Brain microvascular endothelial cell (primary cell): ENCODE data around the gene TNS1.

Experiments
- DNase-seq: peaks from one replicate; pipeline ENCODE4 v3.0.0-alpha.2; 2020
- H3K27ac ChIP-seq: fragments of 250-450 bp; sonication (Bioruptor Pico); 2 replicates; pipeline ENCODE4 v1.5.1; 2020; ENCODE audit warnings: mild to moderate bottlenecking, moderate library complexity
- H3K27me3 ChIP-seq: fragments of 250-450 bp; sonication (Bioruptor Pico); replicated peaks from 2 replicates; pipeline ENCODE4 v1.5.1; 2020; ENCODE audit warnings: mild to moderate bottlenecking
- H3K36me3 ChIP-seq: fragments of 250-450 bp; sonication (Bioruptor Pico); replicated peaks from 2 replicates; pipeline ENCODE4 v1.5.1; 2020; ENCODE audit warnings: mild to moderate bottlenecking
- H3K4me3 ChIP-seq: 2 replicates; pipeline ENCODE4 v1.5.1; 2011; ENCODE audit warnings: low read depth, mild to moderate bottlenecking, control low read depth, low read length, moderate library complexity
- CTCF ChIP-seq: IDR thresholded peaks from 2 replicates; pipeline ENCODE4 v1.5.1; 2011; ENCODE audit warnings: low read depth, mild to moderate bottlenecking, moderate library complexity, low read length, control low read depth, inconsistent platforms; ENCODE audit errors: missing control alignments
- in situ Hi-C: cut with HindIII; loops from 2 replicates; pipeline ENCODE4 v1.10.0; 2017; ENCODE audit warnings: low sequenced_read_pairs, low pct_ligation_motif_present

TNS1 gene

GRCh38 chr2:217755027-217755745 lies 247.6 kb downstream of the TNS1 start:
- Histone ChIP-seq H3K27ac (no peak overlapping the region), H3K27me3 (no peaks in the 10 kb centered on the region), H3K4me3 (no peak overlapping the region), H3K36me3 (no peaks in the 10 kb centered on the region)
- TF ChIP-seq CTCF: no peak
- no peak for DNase-seq
- in situ Hi-C loops: no loop called here

DNA sequence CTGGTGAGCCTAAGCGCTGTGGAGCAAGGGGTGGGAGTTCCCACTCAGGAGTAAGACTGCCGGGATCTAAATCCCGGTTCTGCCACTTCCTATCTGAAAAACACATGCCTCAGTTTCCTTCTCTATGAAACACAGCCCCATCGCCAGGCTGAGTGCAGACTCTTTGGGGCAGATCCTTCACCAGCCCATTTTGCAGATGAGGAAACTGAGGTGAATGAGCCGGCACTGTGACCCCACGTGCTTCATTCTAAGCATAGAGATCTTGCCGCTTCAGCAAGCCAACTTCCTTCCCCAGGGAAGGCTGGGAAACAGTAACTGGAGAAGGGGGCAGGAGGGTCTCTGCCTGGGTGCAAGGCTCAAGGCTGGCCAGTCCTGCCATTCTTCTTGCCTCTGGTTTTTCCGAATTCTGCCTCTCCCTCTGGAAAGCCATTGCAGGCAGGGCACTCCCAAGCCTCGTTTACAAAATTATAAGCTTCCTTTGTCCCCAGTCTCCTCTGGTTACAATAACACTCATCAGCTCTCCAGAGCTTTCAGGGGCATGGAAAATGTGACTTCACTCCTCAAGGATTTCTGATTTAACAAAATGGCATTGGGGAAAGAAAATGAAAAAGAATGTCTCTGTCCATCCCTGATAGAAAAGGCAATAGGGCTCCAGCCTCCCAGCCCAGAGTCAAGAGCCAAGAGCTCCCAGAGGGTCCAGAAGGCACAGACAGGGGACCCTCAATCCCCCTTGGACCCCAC lies 249.2 kb downstream of the TNS1 start:
- no peaks in the 10 kb centered on the region for H3K27me3 ChIP-seq
- no peak overlapping the region for H3K4me3 ChIP-seq
- in situ Hi-C loops: no loop called here
- no peak for DNase-seq
- H3K36me3 ChIP-seq: no peaks in the 10 kb centered on the region
- TF ChIP-seq CTCF: no peak
- H3K27ac ChIP-seq: no peak overlapping the region

DNA sequence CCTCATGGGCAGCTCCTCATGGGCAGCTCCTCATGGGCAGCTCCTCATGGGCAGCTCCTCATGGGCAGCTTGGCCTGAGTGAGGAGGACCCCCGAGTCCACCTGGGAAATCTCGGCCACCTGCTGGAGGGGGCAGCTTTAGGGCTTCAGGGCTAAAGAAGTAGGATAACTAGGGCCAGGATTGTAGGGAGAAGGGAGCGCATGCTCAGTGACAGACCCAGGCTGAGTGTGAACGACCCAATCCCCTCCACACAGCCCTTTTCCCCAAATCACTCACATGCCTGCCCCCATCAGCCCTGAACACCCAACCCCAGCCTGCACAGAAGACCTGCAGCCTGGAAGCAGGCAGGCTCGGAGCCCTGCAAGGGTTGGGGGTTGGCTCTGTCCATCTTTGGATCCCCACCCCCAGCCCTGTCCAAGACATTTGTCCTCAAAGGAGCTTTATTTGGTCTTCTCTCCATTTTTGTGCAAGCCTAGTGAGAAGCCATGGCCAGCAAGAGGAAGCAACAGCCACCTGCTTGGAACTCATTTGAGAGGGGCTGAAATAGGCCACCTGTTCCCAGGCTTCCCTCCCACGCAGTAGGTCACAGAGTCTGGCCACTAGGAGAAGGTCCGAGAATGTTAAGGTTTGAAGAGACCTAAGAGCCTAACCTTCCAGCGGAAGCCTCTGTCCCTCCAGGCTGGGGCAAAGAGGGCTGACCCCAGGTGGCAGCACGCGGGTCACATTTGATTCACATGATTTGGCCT lies 249.9 kb downstream of the TNS1 start:
- no peak for DNase-seq
- H3K27ac ChIP-seq: no peak overlapping the region
- in situ Hi-C loops: no loop called here

DNA sequence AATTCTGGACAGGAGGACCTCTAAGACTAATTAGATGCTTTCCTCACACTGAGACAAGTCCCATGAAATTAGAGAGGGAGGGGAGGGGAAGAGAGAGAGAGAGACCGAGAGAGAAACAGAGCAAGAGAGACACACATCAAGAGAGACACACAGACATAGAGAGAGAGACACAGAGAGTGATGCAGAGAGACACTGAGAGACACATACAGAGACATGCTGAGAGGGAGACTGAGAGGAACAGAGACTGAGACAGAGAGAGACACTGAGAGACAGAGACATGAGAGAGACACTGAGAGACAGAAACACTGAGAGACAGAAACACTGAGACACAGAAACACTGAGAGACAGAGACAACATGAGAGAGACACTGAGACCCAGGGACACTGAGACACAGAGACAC lies 250.8 kb downstream of the TNS1 start:
- TF ChIP-seq CTCF: no peak

More for the DNA sequence above, 249.9 kb downstream of the TNS1 start:
- Histone ChIP-seq H3K4me3 (no peak overlapping the region), H3K27me3 (no peaks in the 10 kb centered on the region), H3K36me3 (no peaks in the 10 kb centered on the region)
- no peak for TF ChIP-seq CTCF

GRCh38 chr2:217751192-217751591 lies 251.6 kb downstream of the TNS1 start:
- H3K27me3 ChIP-seq: no peaks in the 10 kb centered on the region
- no peak overlapping the region for H3K27ac ChIP-seq
- no peak overlapping the region for H3K4me3 ChIP-seq
- TF ChIP-seq CTCF: no peak
- in situ Hi-C loops: no loop called here
- no peak for DNase-seq
- H3K36me3 ChIP-seq: no peaks in the 10 kb centered on the region

More for the DNA sequence above, 250.8 kb downstream of the TNS1 start:
- DNase-seq: no peak
- H3K4me3 ChIP-seq: no peak overlapping the region
- H3K27me3 ChIP-seq: no peaks in the 10 kb centered on the region
- in situ Hi-C loops: no loop called here
- H3K36me3 ChIP-seq: no peaks in the 10 kb centered on the region
- no peak overlapping the region for H3K27ac ChIP-seq
